Ovary (tissue), 3 donors: ENCODE measurements around the gene TMEM120B.

Experiments
- POLR2A ChIP-seq: fragments of 450-650 bp; IDR thresholded peaks from one replicate; pipeline ENCODE4 v1.6.1; 2017; ENCODE audit warnings: antibody characterized with exemption, mild to moderate bottlenecking, moderate library complexity
- TF ChIP-seq, protein P1 (sequence below), 3 donors: fragments of 450-650 bp in 2 of 3; fragments of 200-600 bp in 1 of 3; IDR thresholded peaks; one replicate each; pipeline versions ENCODE4 v1.5.1 to v1.8.0; 2016 to 2022; ENCODE audit warnings: antibody characterized with exemption in 3 of 3, mild to moderate bottlenecking in 1 of 3
- donor health status: DM: no; HTN: no; CAD: no.

DNA sequence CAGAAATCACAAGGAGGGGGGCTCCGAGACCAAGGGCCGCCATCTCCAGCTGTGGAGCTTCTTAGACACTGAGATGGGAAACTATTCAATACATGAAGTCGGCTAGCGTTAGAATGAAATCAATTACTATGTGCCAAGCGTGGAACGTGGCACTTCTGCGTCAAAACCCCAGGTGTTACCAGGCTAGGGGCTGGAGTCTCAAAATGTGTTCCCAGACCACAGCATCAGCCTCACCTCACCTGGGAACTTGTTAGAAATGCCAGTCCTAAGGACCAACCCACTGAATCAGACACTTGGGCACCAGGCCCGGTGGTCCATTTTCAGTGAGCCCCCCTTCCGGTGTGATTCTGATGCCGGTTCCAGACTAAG lies 86.2 kb downstream of the TMEM120B start:
- TF ChIP-seq POLR2A = no peak
- TF ChIP-seq, protein P1, sequence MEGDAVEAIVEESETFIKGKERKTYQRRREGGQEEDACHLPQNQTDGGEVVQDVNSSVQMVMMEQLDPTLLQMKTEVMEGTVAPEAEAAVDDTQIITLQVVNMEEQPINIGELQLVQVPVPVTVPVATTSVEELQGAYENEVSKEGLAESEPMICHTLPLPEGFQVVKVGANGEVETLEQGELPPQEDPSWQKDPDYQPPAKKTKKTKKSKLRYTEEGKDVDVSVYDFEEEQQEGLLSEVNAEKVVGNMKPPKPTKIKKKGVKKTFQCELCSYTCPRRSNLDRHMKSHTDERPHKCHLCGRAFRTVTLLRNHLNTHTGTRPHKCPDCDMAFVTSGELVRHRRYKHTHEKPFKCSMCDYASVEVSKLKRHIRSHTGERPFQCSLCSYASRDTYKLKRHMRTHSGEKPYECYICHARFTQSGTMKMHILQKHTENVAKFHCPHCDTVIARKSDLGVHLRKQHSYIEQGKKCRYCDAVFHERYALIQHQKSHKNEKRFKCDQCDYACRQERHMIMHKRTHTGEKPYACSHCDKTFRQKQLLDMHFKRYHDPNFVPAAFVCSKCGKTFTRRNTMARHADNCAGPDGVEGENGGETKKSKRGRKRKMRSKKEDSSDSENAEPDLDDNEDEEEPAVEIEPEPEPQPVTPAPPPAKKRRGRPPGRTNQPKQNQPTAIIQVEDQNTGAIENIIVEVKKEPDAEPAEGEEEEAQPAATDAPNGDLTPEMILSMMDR (IDR thresholded peaks at IDR 0.05) = no peak
